Adrenal gland (tissue), 5 donors: ENCODE results near the gene RAX.

ENCODE experiments used
- CTCF ChIP-seq, 6 experiments: fragments of 450-650 bp in 4 of 6; fragments of 200-600 bp in 2 of 6; sonication (generic) in 1 of 6; IDR thresholded peaks; 1 replicate in 5 of 6; 2 replicates in 1 of 6; pipeline versions ENCODE4 v1.5.1 to v1.8.0; 2016 to 2021; ENCODE audit warnings: antibody characterized with exemption in 6 of 6, mild to moderate bottlenecking in 2 of 6, moderate library complexity in 1 of 6
- POLR2A ChIP-seq, 2 donors: fragments of 450-650 bp; IDR thresholded peaks; one replicate each; pipeline ENCODE4 v1.6.1; 2017; ENCODE audit warnings: antibody characterized with exemption in 2 of 2, mild to moderate bottlenecking in 2 of 2, moderate library complexity in 1 of 2
- donor health status: DM: no; HTN: no; CAD: no.

DNA sequence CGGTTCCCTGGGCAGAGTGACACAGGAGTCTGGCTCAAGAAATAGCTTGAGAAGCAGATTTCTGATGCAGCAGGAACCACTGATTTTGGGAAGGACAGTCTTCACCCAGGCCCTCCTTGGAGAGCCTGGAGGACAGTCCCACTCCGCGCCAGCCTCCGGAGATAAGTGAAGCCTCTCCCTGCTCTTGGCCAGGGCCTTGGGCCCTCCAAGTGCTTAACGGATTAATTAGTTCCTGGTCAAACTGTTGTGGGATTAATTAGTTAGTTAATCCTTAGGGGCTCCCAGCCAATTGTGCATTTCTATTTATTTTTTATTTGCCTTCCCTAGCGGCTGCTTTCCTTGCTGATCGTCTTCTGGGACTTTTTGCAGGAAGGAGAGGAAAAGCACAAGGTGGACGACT is 25.6 kb upstream of the RAX start:
- TF ChIP-seq CTCF (IDR thresholded peaks at IDR 0.05), result no peak
- no peak for TF ChIP-seq POLR2A (IDR thresholded peaks at IDR 0.05)
